ENCODE results near the gene SMYD3. TPM values are rescaled to one million over a fixed set of nuclear protein-coding genes. Genes with fewer than 3 reads are reported as not detected.

SMYD3 gene
- total and polyA plus RNA-seq, 2 of the 4 experiments (the other 2 are of a cell fraction) = 26.5 to 37.6 TPM

DNA sequence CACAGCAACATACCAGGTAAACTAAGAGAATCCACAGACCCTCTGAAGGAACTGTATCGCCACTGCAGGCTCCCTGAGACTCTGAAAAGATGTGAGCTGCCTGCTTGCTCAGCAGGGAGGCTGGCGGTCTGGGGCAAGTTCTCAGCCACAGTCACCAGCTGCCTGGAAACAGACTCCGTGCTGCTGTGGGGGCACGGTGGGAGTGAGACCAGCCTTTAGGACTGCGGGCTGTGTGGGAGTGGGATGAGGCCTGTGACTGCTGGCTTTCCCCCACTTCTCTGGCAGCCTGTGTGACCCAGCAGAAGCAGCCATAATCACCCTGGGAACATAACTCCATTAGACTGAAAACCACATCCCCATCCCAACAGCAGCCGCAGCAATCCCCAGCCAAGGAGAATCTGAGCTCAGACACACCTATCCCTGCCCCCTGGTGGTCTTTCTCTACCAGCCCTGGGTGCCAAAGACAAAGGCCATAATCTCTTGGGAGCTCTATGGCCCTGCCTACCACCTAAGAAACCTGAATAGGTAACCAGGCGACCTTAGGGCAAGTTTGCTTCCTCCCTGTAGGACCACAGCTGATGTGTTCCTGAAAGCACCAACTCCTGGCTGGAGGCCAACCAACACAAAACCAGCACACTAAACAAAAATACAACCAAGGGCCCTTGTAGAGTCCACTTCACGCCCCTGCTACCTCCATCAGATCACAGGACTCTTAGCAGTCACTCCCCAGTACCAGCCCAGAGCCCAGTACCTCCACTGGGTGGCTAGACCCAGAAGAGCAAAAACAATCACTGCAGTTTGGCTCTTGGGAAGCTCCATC is 151.5 kb downstream of the SMYD3 start:
- H2AFZ ChIP-seq (replicated peaks; ENCODE audit: low read length, poor library complexity) = no peak overlapping the region
- no peaks in the 10 kb centered on the region for H4K20me1 ChIP-seq (ENCODE audit: insufficient read depth, low read length)
- no peak overlapping the region for H3K23ac ChIP-seq (ENCODE audit: low read depth, low read length)
- H3K14ac ChIP-seq (replicated peaks; ENCODE audit: low read depth, low read length) = no peak overlapping the region
- H2AK5ac ChIP-seq (ENCODE audit: low read depth, low read length) = no peak overlapping the region
- H3K18ac ChIP-seq (ENCODE audit: low read depth, low read length) = no peak overlapping the region
- H2BK20ac ChIP-seq (ENCODE audit: low read depth, low read length) = no peak overlapping the region
- no peak overlapping the region for H3K27ac ChIP-seq (ENCODE audit: insufficient read depth, low read length)
- ATAC-seq (ENCODE audit: low read depth) = no peak
- no peak overlapping the region for H3K9ac ChIP-seq (ENCODE audit: low read depth, low read length)
- H3K56ac ChIP-seq (ENCODE audit: extremely low read depth, insufficient read depth, low read length) = no peak overlapping the region
- in situ Hi-C loops (cut with MboI; ENCODE audit: low sequenced_read_pairs) = no loop called here
- no peak overlapping the region for H4K91ac ChIP-seq (ENCODE audit: insufficient read depth, low read depth, low read length)
- no peak overlapping the region for H4K5ac ChIP-seq (ENCODE audit: low read depth, low read length)
- H3K27me3 ChIP-seq (ENCODE audit: control insufficient read depth, insufficient read depth, low read length) = no peaks in the 10 kb centered on the region
- TF ChIP-seq NFE2L2 (IDR thresholded peaks at IDR 0.05; ENCODE audit: low read depth, low read length) (no peak), POLR2A (IDR thresholded peaks at IDR 0.05; ENCODE audit: low read depth, low read length) (no peak), FOS (IDR thresholded peaks at IDR 0.05; ENCODE audit: low read depth, low read length) (no peak), MAFK (IDR thresholded peaks at IDR 0.05; ENCODE audit: low read depth, low read length) (no peak), BHLHE40 (IDR thresholded peaks at IDR 0.05; ENCODE audit: low read depth, low read length) (no peak), CEBPB (IDR thresholded peaks at IDR 0.05; ENCODE audit: low read depth, low read length) (no peak), RFX5 (IDR thresholded peaks at IDR 0.05; ENCODE audit: low read depth, low read length) (no peak), RCOR1 (IDR thresholded peaks at IDR 0.05; ENCODE audit: insufficient replicate concordance, low read length) (no peak), CHD1 (IDR thresholded peaks at IDR 0.05; ENCODE audit: low read depth, low read length) (no peak), RAD21 (IDR thresholded peaks at IDR 0.05; ENCODE audit: low read length) (no peak), SMC3 (IDR thresholded peaks at IDR 0.05; ENCODE audit: low read depth, low read length) (no peak)
- no peak overlapping the region for H3K4ac ChIP-seq (ENCODE audit: low read depth, low read length)
- H4K8ac ChIP-seq (ENCODE audit: low read depth in 2 of 2, low read length in 2 of 2) = no peak overlapping the region
- dilution Hi-C loops (cut with HindIII; ENCODE audit: low sequenced_read_pairs, unreplicated experiment) = no loop called here
- no peak overlapping the region for H2BK120ac ChIP-seq (ENCODE audit: low read depth, low read length)
- H2BK15ac ChIP-seq (ENCODE audit: low read depth, low read length) = no peak overlapping the region
- 0 out of 2 replicates have a peak, but pooled peaks cover 7% of the 10 kb centered on the region for H3K9me1 ChIP-seq (ENCODE audit: insufficient read depth, low read length)
- ChIA-PET CTCF (interaction anchor here (1.2 kb wide), 1 partner anchor 18 kb away, joined by 3 read pairs; no protein-coding TSS in a partner anchor), POLR2A (ENCODE audit: unreplicated experiment) (no interaction called here)
- no peak overlapping the region for H2AK9ac ChIP-seq (replicated peaks; ENCODE audit: low read depth, low read length, poor library complexity)
- no peaks in the 10 kb centered on the region for H3K9me3 ChIP-seq (ENCODE audit: control insufficient read depth, insufficient read depth, low read length)
- intact Hi-C loops (cut with micrococcal nuclease) = no loop called here
- H3K36me3 ChIP-seq (ENCODE audit: control insufficient read depth, insufficient read depth, low read length) = no peaks in the 10 kb centered on the region
- H3K4me2 ChIP-seq (ENCODE audit: low read depth, low read length) = no peak overlapping the region
- peaks cover 0 to 12% of the 10 kb centered on the region in 2 experiments; a peak in 2 of 4 replicates for H3K79me1 ChIP-seq (ENCODE audit: low read depth in 1 of 2, low read length in 2 of 2)
- no TSS peak for BruUV-seq (replicated peaks)
- H2BK5ac ChIP-seq (ENCODE audit: low read depth, low read length, poor library complexity, severe bottlenecking) = no peak overlapping the region
- WGBS, 2 experiments (ENCODE audit: extremely low coverage in 2 of 2, insufficient read length in 1 of 2) = no CpG with 5 or more reads among the region's 8 CpGs
- no peaks in the 10 kb centered on the region for H3K4me1 ChIP-seq (ENCODE audit: control insufficient read depth, insufficient read depth, low read length)
- no peak for DNase-seq
- H3K4me3 ChIP-seq (ENCODE audit: insufficient read depth, low read depth, low read length) = no peak overlapping the region
